Gastrocnemius medialis (tissue), 4 donors: ENCODE data around the gene PRKAR1A.

Experiments
- POLR2A ChIP-seq, 2 donors: fragments of 450-650 bp; IDR thresholded peaks; one replicate each; pipeline ENCODE4 v1.6.1; 2017; ENCODE audit warnings: antibody characterized with exemption in 2 of 2, mild to moderate bottlenecking in 2 of 2, moderate library complexity in 2 of 2
- TF ChIP-seq, protein P1 (sequence below), 5 experiments: fragments of 450-650 bp in 3 of 5; fragments of 200-600 bp in 2 of 5; sonication (generic) in 2 of 5; IDR thresholded peaks in 4 of 5; conservative IDR thresholded peaks in 1 of 5; 1 replicate in 4 of 5; 2 replicates in 1 of 5; pipeline ENCODE4 v1.5.1; 2016 to 2019; ENCODE audit warnings: antibody characterized with exemption in 5 of 5, mild to moderate bottlenecking in 3 of 5, moderate library complexity in 3 of 5

DNA sequence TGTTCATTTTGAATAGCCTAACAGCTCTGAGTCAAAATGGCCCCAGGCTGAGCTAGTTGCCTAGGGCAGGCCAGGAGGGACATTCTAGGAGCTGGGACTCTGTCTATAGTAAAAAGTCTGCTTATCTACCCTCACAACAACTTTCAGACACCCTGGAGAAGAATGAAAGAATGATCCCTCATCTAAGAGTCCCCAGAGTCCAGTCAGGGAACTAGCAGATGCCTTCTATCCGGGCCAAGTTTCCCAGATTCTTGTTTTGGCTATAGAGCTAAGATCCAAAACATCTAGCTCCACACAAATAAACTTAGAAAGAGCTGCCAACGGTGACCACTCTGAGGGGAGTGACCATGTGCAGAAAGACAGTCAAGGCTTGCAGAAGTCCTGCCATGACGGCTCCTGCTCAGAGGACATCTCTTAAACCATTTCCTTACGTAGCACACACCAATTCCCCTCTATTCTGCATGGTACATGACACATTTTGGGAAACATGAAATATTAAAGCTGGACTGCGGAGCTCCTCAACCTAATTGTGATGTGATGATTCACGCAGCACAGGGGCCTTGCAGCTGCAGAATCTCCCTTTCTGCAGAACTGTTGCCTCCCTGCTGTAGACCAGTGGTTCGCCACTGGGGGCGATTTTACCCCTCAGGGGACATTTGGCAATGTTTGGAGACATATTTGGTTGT, 64.7 kb downstream of the PRKAR1A start:
- TF ChIP-seq, protein P1, sequence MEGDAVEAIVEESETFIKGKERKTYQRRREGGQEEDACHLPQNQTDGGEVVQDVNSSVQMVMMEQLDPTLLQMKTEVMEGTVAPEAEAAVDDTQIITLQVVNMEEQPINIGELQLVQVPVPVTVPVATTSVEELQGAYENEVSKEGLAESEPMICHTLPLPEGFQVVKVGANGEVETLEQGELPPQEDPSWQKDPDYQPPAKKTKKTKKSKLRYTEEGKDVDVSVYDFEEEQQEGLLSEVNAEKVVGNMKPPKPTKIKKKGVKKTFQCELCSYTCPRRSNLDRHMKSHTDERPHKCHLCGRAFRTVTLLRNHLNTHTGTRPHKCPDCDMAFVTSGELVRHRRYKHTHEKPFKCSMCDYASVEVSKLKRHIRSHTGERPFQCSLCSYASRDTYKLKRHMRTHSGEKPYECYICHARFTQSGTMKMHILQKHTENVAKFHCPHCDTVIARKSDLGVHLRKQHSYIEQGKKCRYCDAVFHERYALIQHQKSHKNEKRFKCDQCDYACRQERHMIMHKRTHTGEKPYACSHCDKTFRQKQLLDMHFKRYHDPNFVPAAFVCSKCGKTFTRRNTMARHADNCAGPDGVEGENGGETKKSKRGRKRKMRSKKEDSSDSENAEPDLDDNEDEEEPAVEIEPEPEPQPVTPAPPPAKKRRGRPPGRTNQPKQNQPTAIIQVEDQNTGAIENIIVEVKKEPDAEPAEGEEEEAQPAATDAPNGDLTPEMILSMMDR (IDR thresholded peaks at IDR 0.05 in 4 of 5, conservative IDR thresholded peaks at IDR 0.05 in 1 of 5) = no peak
- TF ChIP-seq POLR2A (IDR thresholded peaks at IDR 0.05) = no peak
